WTC11 (cell line): ENCODE results near the gene MEGF11. TPM values are rescaled to one million over a fixed set of nuclear protein-coding genes. Genes with fewer than 3 reads are reported as not detected.

ENCODE experiments used
- ATAC-seq: fragments of 200-7000 bp; cut with Tn5 transposase; 2 replicates; pipeline ENCODE4 v1.10.0; 2021; ENCODE audit warnings: mild to moderate bottlenecking, moderate library complexity
- CTCF ChIA-PET: fragments of 300-600 bp; sonication (Branson Sonifier 250); formaldehyde crosslinking; loops from one replicate; lab custom pipeline; 2021; ENCODE audit warnings: antibody characterized with exemption; lab: Charles Lee
- POLR2A ChIA-PET: fragments of 350-600 bp; sonication (Branson Sonifier 250); formaldehyde crosslinking; loops from one replicate; lab custom pipeline; 2021; ENCODE audit warnings: antibody characterized with exemption; lab: Charles Lee
- DNase-seq: peaks from one replicate; pipeline ENCODE4 v3.0.0; 2021; ENCODE audit warnings: low spot score
- H3K27ac Mint-ChIP-seq: 2 replicates; pipeline ENCODE4 v1.8.0; 2021; ENCODE audit warnings: mixed read lengths
- H3K27me3 Mint-ChIP-seq: 2 replicates; pipeline ENCODE4 v1.8.0; 2021; ENCODE audit warnings: low read depth, mild to moderate bottlenecking, moderate library complexity, mixed read lengths
- H3K36me3 Mint-ChIP-seq: 2 replicates; pipeline ENCODE4 v1.8.0; 2021; ENCODE audit warnings: mixed read lengths
- H3K4me1 Mint-ChIP-seq: 2 replicates; pipeline ENCODE4 v1.8.0; 2022; ENCODE audit warnings: mixed read lengths
- H3K4me3 Mint-ChIP-seq: 2 replicates; pipeline ENCODE4 v1.8.0; 2021; ENCODE audit warnings: mild to moderate bottlenecking, moderate library complexity, mixed read lengths
- H3K9me3 Mint-ChIP-seq: 2 replicates; pipeline ENCODE4 v1.8.0; 2021; ENCODE audit warnings: mixed read lengths
- ATF1 ChIP-seq: sonication (generic); formaldehyde crosslinking; IDR thresholded peaks from 2 replicates; pipeline ENCODE4 v1.8.1; 2023; ENCODE audit warnings: mild to moderate bottlenecking, moderate library complexity, missing genetic modification reagents
- EMX1 ChIP-seq: fragments of 250-450 bp; sonication (Bioruptor Pico); IDR thresholded peaks from 2 replicates; pipeline ENCODE4 v1.8.0; 2021; ENCODE audit warnings: mild to moderate bottlenecking
- ESRRA ChIP-seq: sonication (generic); formaldehyde crosslinking; IDR thresholded peaks from 2 replicates; pipeline ENCODE4 v1.8.1; 2022; ENCODE audit warnings: mild to moderate bottlenecking, missing genetic modification reagents, borderline replicate concordance
- FOXK1 ChIP-seq: sonication (generic); formaldehyde crosslinking; IDR thresholded peaks from 2 replicates; pipeline ENCODE4 v1.8.0; 2022; ENCODE audit warnings: mild to moderate bottlenecking, moderate library complexity, missing genetic modification reagents
- GTF2I ChIP-seq: fragments of 250-450 bp; sonication (Bioruptor Pico); conservative IDR thresholded peaks from 2 replicates; pipeline ENCODE4 v1.4.0; 2021; ENCODE audit warnings: mild to moderate bottlenecking
- IRF2 ChIP-seq: sonication (generic); formaldehyde crosslinking; IDR thresholded peaks from 2 replicates; pipeline ENCODE4 v1.8.0; 2022; ENCODE audit warnings: low read depth, missing genetic modification reagents, borderline replicate concordance
- JUN ChIP-seq: sonication (generic); formaldehyde crosslinking; IDR thresholded peaks from 2 replicates; pipeline ENCODE4 v1.8.0; 2023; ENCODE audit warnings: mild to moderate bottlenecking, missing genetic modification reagents
- MXD4 ChIP-seq: fragments of 250-450 bp; sonication (Bioruptor Pico); IDR thresholded peaks from 2 replicates; pipeline ENCODE4 v1.8.0; 2021; ENCODE audit warnings: mild to moderate bottlenecking, moderate library complexity, borderline replicate concordance
- NFATC4 ChIP-seq: fragments of 250-450 bp; sonication (Bioruptor Pico); IDR thresholded peaks from 2 replicates; pipeline ENCODE4 v1.9.0; 2021; ENCODE audit warnings: mild to moderate bottlenecking
- NR3C1 ChIP-seq: sonication (generic); formaldehyde crosslinking; conservative IDR thresholded peaks from 2 replicates; pipeline ENCODE4 v1.8.1; 2023; ENCODE audit warnings: low read depth, mild to moderate bottlenecking, missing genetic modification reagents
- OVOL2 ChIP-seq: fragments of 250-450 bp; sonication (Bioruptor Pico); IDR thresholded peaks from 2 replicates; pipeline ENCODE4 v1.9.0; 2021; ENCODE audit warnings: mild to moderate bottlenecking, borderline replicate concordance
- PRRX2 ChIP-seq: fragments of 250-450 bp; sonication (Bioruptor Pico); IDR thresholded peaks from 2 replicates; pipeline ENCODE4 v1.8.0; 2021; ENCODE audit warnings: mild to moderate bottlenecking
- RORB ChIP-seq: fragments of 250-450 bp; sonication (Bioruptor Pico); IDR thresholded peaks from 2 replicates; pipeline ENCODE4 v1.9.0; 2021; ENCODE audit warnings: mild to moderate bottlenecking
- SOX15 ChIP-seq: fragments of 250-450 bp; sonication (Bioruptor Pico); IDR thresholded peaks from 2 replicates; pipeline ENCODE4 v1.9.0; 2021; ENCODE audit warnings: mild to moderate bottlenecking
- TEAD1 ChIP-seq: sonication (generic); formaldehyde crosslinking; IDR thresholded peaks from 2 replicates; pipeline ENCODE4 v1.8.0; 2022; ENCODE audit warnings: mild to moderate bottlenecking, missing genetic modification reagents
- ZBTB21 ChIP-seq: sonication (generic); formaldehyde crosslinking; IDR thresholded peaks from 2 replicates; pipeline ENCODE4 v1.8.1; 2023; ENCODE audit warnings: mild to moderate bottlenecking, missing genetic modification reagents, borderline replicate concordance
- ZNF232 ChIP-seq: sonication (generic); formaldehyde crosslinking; IDR thresholded peaks from 2 replicates; pipeline ENCODE4 v1.8.0; 2022; ENCODE audit warnings: mild to moderate bottlenecking, missing genetic modification reagents
- ZNF416 ChIP-seq: fragments of 250-450 bp; sonication (Bioruptor Pico); IDR thresholded peaks from 2 replicates; pipeline ENCODE4 v1.9.0; 2021; ENCODE audit warnings: mild to moderate bottlenecking, inconsistent platforms
- ZNF671 ChIP-seq: fragments of 250-450 bp; sonication (Bioruptor Pico); IDR thresholded peaks from 2 replicates; pipeline ENCODE4 v1.8.0; 2021; ENCODE audit warnings: mild to moderate bottlenecking
- total RNA-seq: library from RNA; stranded (reverse); gene quantifications from 3 replicates; pipeline ENCODE4 v1.2.3, GENCODE V29; 2021
- TF ChIP-seq, protein P1 (sequence below): sonication (generic); formaldehyde crosslinking; IDR thresholded peaks from 2 replicates; pipeline ENCODE4 v1.8.0; 2022; ENCODE audit warnings: mild to moderate bottlenecking, missing genetic modification reagents
- TF ChIP-seq, protein P2 (sequence below): sonication (generic); formaldehyde crosslinking; IDR thresholded peaks from 2 replicates; pipeline ENCODE4 v1.8.1; 2023; ENCODE audit warnings: mild to moderate bottlenecking, missing genetic modification reagents, moderate library complexity
- TF ChIP-seq, protein P3 (sequence below): sonication (generic); formaldehyde crosslinking; IDR thresholded peaks from 2 replicates; pipeline ENCODE4 v1.8.0; 2022; ENCODE audit warnings: mild to moderate bottlenecking, missing genetic modification reagents
- TF ChIP-seq, protein P4 (sequence below): sonication (generic); formaldehyde crosslinking; IDR thresholded peaks from 2 replicates; pipeline ENCODE4 v1.8.1; 2022; ENCODE audit warnings: mild to moderate bottlenecking, missing genetic modification reagents, moderate library complexity, borderline replicate concordance
- TF ChIP-seq, protein P5 (sequence below): sonication (generic); formaldehyde crosslinking; IDR thresholded peaks from 2 replicates; pipeline ENCODE4 v1.8.1; 2023; ENCODE audit warnings: mild to moderate bottlenecking, moderate library complexity, missing genetic modification reagents

The MEGF11 gene
- total RNA-seq, 1 experiment from 2014 or later = 3.3 TPM

DNA sequence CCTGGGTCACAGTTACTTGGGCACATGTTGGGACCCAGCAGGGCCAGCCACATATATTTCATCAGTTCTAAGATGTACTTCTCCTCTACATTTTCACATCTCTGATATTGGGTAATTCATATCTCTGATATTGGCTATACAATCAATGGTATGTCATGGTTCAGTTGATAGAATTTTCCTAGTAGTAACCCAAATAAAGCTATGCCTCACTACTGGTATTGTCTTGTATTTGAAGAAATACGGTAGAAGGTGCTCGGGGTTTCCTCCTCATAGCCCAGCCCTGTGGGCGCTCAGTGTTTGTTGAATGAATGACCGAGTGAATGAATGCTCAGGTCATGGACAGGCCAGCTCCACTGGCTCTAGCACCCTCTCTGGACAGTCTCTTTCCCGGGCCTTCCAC, 290.2 kb downstream of the MEGF11 start (continued):
- TF ChIP-seq, protein P1, sequence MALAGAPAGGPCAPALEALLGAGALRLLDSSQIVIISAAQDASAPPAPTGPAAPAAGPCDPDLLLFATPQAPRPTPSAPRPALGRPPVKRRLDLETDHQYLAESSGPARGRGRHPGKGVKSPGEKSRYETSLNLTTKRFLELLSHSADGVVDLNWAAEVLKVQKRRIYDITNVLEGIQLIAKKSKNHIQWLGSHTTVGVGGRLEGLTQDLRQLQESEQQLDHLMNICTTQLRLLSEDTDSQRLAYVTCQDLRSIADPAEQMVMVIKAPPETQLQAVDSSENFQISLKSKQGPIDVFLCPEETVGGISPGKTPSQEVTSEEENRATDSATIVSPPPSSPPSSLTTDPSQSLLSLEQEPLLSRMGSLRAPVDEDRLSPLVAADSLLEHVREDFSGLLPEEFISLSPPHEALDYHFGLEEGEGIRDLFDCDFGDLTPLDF (CRISPR knock-in tag) = no peak
- TF ChIP-seq OVOL2 (no peak), ESRRA (CRISPR knock-in tag) (no peak)

DNA sequence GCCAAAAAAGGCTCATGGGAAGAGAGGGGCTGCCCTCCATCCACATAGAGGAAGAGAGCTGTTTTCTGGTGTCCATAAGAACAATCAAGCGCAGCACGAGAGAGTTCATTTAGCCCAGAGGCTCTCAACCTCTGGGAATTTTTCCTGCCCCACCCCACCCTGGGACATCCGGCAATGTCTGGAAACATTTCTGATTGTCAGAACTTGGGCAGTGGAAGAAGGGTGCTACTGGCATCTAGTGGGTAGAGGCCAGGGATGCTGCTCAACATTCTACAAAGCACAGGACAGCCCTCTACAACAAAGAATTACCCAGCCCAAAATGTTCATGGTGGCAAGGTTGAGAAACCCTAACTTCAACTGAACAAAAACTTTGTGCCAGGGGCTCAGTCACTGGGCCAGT, 291.4 kb downstream of the MEGF11 start:
- Mint-ChIP-seq H3K4me3 (no peak overlapping the region), H3K4me1 (peaks cover 13% of the 10 kb centered on the region), H3K27ac (no peak overlapping the region), H3K27me3 (no peaks in the 10 kb centered on the region; the same call in 1 of the 2 replicates), H3K9me3 (no peaks in the 10 kb centered on the region), H3K36me3 (no peaks in the 10 kb centered on the region)
- ATAC-seq = no peak
- TF ChIP-seq RORB (CRISPR knock-in tag) (no peak), JUN (CRISPR knock-in tag) (no peak), NR3C1 (CRISPR knock-in tag) (no peak), SOX15 (CRISPR knock-in tag) (no peak), EMX1 (CRISPR knock-in tag) (no peak), MXD4 (CRISPR knock-in tag) (no peak), ZBTB21 (CRISPR knock-in tag) (no peak), ATF1 (no peak), GTF2I (CRISPR knock-in tag) (no peak), ZNF232 (CRISPR knock-in tag) (no peak), NFATC4 (CRISPR knock-in tag) (no peak), TEAD1 (CRISPR knock-in tag) (no peak)
- TF ChIP-seq, protein P2, sequence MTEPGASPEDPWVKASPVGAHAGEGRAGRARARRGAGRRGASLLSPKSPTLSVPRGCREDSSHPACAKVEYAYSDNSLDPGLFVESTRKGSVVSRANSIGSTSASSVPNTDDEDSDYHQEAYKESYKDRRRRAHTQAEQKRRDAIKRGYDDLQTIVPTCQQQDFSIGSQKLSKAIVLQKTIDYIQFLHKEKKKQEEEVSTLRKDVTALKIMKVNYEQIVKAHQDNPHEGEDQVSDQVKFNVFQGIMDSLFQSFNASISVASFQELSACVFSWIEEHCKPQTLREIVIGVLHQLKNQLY (CRISPR knock-in tag) = no peak
- TF ChIP-seq, protein P3, sequence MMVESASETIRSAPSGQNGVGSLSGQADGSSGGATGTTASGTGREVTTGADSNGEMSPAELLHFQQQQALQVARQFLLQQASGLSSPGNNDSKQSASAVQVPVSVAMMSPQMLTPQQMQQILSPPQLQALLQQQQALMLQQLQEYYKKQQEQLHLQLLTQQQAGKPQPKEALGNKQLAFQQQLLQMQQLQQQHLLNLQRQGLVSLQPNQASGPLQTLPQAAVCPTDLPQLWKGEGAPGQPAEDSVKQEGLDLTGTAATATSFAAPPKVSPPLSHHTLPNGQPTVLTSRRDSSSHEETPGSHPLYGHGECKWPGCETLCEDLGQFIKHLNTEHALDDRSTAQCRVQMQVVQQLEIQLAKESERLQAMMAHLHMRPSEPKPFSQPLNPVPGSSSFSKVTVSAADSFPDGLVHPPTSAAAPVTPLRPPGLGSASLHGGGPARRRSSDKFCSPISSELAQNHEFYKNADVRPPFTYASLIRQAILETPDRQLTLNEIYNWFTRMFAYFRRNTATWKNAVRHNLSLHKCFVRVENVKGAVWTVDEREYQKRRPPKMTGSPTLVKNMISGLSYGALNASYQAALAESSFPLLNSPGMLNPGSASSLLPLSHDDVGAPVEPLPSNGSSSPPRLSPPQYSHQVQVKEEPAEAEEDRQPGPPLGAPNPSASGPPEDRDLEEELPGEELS (CRISPR knock-in tag) = no peak
- ChIA-PET POLR2A (no interaction called here), CTCF (interaction anchor here (2.2 kb wide), 1 partner anchor 46 kb away, joined by 8 read pairs; no protein-coding TSS in a partner anchor)
- DNase-seq = no peak

DNA sequence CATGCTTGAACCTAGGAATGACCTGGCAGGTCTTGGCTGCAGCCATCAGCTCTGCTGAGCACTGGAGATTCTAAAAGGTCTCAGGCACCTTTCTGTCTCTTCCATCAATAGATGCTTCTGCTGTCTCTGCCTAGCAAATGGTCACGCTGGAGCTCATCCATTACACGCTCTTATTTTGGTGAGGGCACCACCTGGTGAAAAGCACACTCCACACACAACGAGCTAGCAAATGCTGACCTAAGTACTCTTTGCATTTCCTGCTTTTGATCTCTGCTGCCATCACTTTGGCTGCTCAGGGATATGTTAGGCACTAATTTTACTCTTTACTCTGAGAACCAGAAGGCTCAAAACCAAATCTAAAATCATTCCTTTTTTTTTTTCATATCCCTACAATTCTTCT, 293.0 kb downstream of the MEGF11 start:
- peaks cover 28% of the 10 kb centered on the region for H3K4me1 Mint-ChIP-seq
- POLR2A ChIA-PET = no interaction called here
- H3K4me3 Mint-ChIP-seq = no peak overlapping the region
- TF ChIP-seq, protein P4, sequence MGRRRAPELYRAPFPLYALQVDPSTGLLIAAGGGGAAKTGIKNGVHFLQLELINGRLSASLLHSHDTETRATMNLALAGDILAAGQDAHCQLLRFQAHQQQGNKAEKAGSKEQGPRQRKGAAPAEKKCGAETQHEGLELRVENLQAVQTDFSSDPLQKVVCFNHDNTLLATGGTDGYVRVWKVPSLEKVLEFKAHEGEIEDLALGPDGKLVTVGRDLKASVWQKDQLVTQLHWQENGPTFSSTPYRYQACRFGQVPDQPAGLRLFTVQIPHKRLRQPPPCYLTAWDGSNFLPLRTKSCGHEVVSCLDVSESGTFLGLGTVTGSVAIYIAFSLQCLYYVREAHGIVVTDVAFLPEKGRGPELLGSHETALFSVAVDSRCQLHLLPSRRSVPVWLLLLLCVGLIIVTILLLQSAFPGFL (CRISPR knock-in tag) = no peak
- TF ChIP-seq, protein P3 (CRISPR knock-in tag) = no peak
- TF ChIP-seq FOXK1 (CRISPR knock-in tag) (no peak), ZNF671 (CRISPR knock-in tag) (no peak), ZNF416 (CRISPR knock-in tag) (no peak), IRF2 (no peak), PRRX2 (no peak)
- TF ChIP-seq, protein P5, sequence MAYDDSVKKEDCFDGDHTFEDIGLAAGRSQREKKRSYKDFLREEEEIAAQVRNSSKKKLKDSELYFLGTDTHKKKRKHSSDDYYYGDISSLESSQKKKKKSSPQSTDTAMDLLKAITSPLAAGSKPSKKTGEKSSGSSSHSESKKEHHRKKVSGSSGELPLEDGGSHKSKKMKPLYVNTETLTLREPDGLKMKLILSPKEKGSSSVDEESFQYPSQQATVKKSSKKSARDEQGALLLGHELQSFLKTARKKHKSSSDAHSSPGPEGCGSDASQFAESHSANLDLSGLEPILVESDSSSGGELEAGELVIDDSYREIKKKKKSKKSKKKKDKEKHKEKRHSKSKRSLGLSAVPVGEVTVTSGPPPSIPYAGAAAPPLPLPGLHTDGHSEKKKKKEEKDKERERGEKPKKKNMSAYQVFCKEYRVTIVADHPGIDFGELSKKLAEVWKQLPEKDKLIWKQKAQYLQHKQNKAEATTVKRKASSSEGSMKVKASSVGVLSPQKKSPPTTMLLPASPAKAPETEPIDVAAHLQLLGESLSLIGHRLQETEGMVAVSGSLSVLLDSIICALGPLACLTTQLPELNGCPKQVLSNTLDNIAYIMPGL (CRISPR knock-in tag) = no peak
- TF ChIP-seq, all 79 proteins: peak for 0
- ATAC-seq (no peak), DNase-seq (no peak)
- Mint-ChIP-seq H3K27ac (no peak overlapping the region), H3K9me3 (no peaks in the 10 kb centered on the region), H3K36me3 (no peaks in the 10 kb centered on the region), H3K27me3 (no peaks in the 10 kb centered on the region; the same call in 1 of the 2 replicates)
- CTCF ChIA-PET = interaction anchor here (0.7 to 2.2 kb wide), 4 partner anchors 44 to 758 kb away, joined by 3 to 8 read pairs (median 3); no protein-coding TSS in a partner anchor
